H9 (cell line): Measurements from ENCODE around the gene EFCAB3. TPM values are rescaled to one million over a fixed set of nuclear protein-coding genes. Genes with fewer than 3 reads are reported as not detected.

Experiments used
- DNase-seq: peaks from one replicate; pipeline ENCODE4 v3.0.0-alpha.2; 2017
- H2AFZ ChIP-seq: one replicate; pipeline ENCODE4 v1.6.1; 2013; ENCODE audit warnings: mild to moderate bottlenecking, low read length, control low read depth, moderate library complexity
- H2AK5ac ChIP-seq: 2 replicates; pipeline ENCODE4 v1.6.1; 2013; ENCODE audit warnings: low read length, control low read depth, mixed read lengths; ENCODE audit not compliant: insufficient read length
- H2BK120ac ChIP-seq: one replicate; pipeline ENCODE4 v1.6.1; 2013; ENCODE audit warnings: low read depth, mild to moderate bottlenecking, low read length, control low read depth, inconsistent platforms; ENCODE audit not compliant: poor library complexity, severe bottlenecking
- H2BK12ac ChIP-seq: 2 replicates; pipeline ENCODE4 v1.6.1; 2013; ENCODE audit warnings: low read length, control low read depth, mixed read lengths, low read depth; ENCODE audit not compliant: insufficient read length
- H2BK15ac ChIP-seq: 2 replicates; pipeline ENCODE4 v1.6.1; 2013; ENCODE audit warnings: low read depth, low read length, control low read depth
- H2BK20ac ChIP-seq: one replicate; pipeline ENCODE4 v1.6.1; 2013; ENCODE audit warnings: low read depth, mild to moderate bottlenecking, low read length, control low read depth, inconsistent platforms; ENCODE audit not compliant: poor library complexity, severe bottlenecking
- H2BK5ac ChIP-seq: 2 replicates; pipeline ENCODE4 v1.6.1; 2013; ENCODE audit warnings: low read length, control low read depth, mixed read lengths; ENCODE audit not compliant: insufficient read length
- H3K14ac ChIP-seq: 2 replicates; pipeline ENCODE4 v1.6.1; 2013; ENCODE audit warnings: low read length, control low read depth; ENCODE audit not compliant: insufficient read depth
- H3K18ac ChIP-seq: 2 replicates; pipeline ENCODE4 v1.6.1; 2013; ENCODE audit warnings: low read depth, mild to moderate bottlenecking, mixed read lengths, low read length, control low read depth; ENCODE audit not compliant: insufficient read length
- H3K23ac ChIP-seq: 2 replicates; pipeline ENCODE4 v1.6.1; 2013; ENCODE audit warnings: low read length, control low read depth, mixed read lengths, low read depth; ENCODE audit not compliant: insufficient read length
- H3K23me2 ChIP-seq: 2 replicates; pipeline ENCODE4 v1.6.1; 2013; ENCODE audit warnings: low read depth, mild to moderate bottlenecking, mixed read lengths, low read length, control low read depth; ENCODE audit not compliant: insufficient read length, poor library complexity, severe bottlenecking
- H3K27ac ChIP-seq: 2 replicates; pipeline ENCODE4 v1.5.1; 2013; ENCODE audit warnings: low read length, control low read depth, mixed read lengths, low read depth; ENCODE audit not compliant: insufficient read length
- H3K27me3 ChIP-seq: 2 replicates; pipeline ENCODE4 v1.6.1; 2013; ENCODE audit warnings: low read length, control low read depth, inconsistent platforms; ENCODE audit not compliant: insufficient read depth
- H3K4ac ChIP-seq: 2 replicates; pipeline ENCODE4 v1.6.1; 2013; ENCODE audit warnings: low read depth, mild to moderate bottlenecking, control low read depth, inconsistent platforms, low read length, moderate library complexity
- H3K4me1 ChIP-seq: 2 replicates; pipeline ENCODE4 v1.6.1; 2013; ENCODE audit warnings: low read length, control low read depth, inconsistent platforms; ENCODE audit not compliant: insufficient read depth
- H3K4me2 ChIP-seq: 2 replicates; pipeline ENCODE4 v1.6.1; 2013; ENCODE audit warnings: low read length, control low read depth, mixed read lengths; ENCODE audit not compliant: insufficient read length, insufficient read depth
- H3K56ac ChIP-seq: 2 replicates; pipeline ENCODE4 v1.6.1; 2013; ENCODE audit warnings: low read depth, mild to moderate bottlenecking, mixed read lengths, low read length, control low read depth; ENCODE audit not compliant: insufficient read length
- H3K79me1 ChIP-seq: 2 replicates; pipeline ENCODE4 v1.6.1; 2013; ENCODE audit warnings: low read depth, mild to moderate bottlenecking, moderate library complexity, low read length, control low read depth, inconsistent platforms; ENCODE audit not compliant: insufficient read depth, poor library complexity, severe bottlenecking
- H3K79me2 ChIP-seq: 2 replicates; pipeline ENCODE4 v1.6.1; 2013; ENCODE audit warnings: low read length, control low read depth, inconsistent platforms; ENCODE audit not compliant: insufficient read depth
- H3K9ac ChIP-seq: 2 replicates; pipeline ENCODE4 v1.6.1; 2013; ENCODE audit warnings: low read length, control low read depth, mixed read lengths; ENCODE audit not compliant: insufficient read length; ENCODE audit errors: extremely low read depth
- H3K9me3 ChIP-seq: one replicate; pipeline ENCODE4 v1.6.1; 2013; ENCODE audit warnings: low read depth, low read length, inconsistent platforms; ENCODE audit not compliant: control insufficient read depth
- H3T11ph ChIP-seq: one replicate; pipeline ENCODE4 v1.6.1; 2013; ENCODE audit warnings: mild to moderate bottlenecking, low read length, control low read depth, inconsistent platforms
- H4K20me1 ChIP-seq: one replicate; pipeline ENCODE4 v1.6.1; 2013; ENCODE audit not compliant: control insufficient read depth, insufficient read length, insufficient read depth
- H4K5ac ChIP-seq: 2 replicates; pipeline ENCODE4 v1.6.1; 2013; ENCODE audit warnings: low read depth, mild to moderate bottlenecking, mixed read lengths, low read length, control low read depth; ENCODE audit not compliant: insufficient read length
- H4K8ac ChIP-seq: replicated peaks from 2 replicates; pipeline ENCODE4 v1.6.1; 2013; ENCODE audit warnings: low read length, control low read depth, mixed read lengths, low read depth; ENCODE audit not compliant: insufficient read length
- H4K91ac ChIP-seq: 2 replicates; pipeline ENCODE4 v1.6.1; 2013; ENCODE audit warnings: low read depth, mild to moderate bottlenecking, moderate library complexity, mixed read lengths, low read length, control low read depth; ENCODE audit not compliant: insufficient read length
- H3K27ac Mint-ChIP-seq, 3 experiments: 2 replicates in 2 of 3; 3 replicates in 1 of 3; pipeline ENCODE4 v1.8.0; 2020 to 2021; ENCODE audit warnings: mixed read lengths in 3 of 3, mild to moderate bottlenecking in 1 of 3, moderate library complexity in 1 of 3
- H3K27me3 Mint-ChIP-seq: 2 replicates; pipeline ENCODE4 v1.8.0; 2021; ENCODE audit warnings: low read depth, mild to moderate bottlenecking, moderate library complexity, mixed read lengths
- H3K36me3 Mint-ChIP-seq, 3 experiments: 2 replicates in 2 of 3; 3 replicates in 1 of 3; pipeline ENCODE4 v1.8.0; 2020 to 2021; ENCODE audit warnings: low read depth in 3 of 3, mixed read lengths in 3 of 3; ENCODE audit not compliant: insufficient read depth in 1 of 3
- H3K4me1 Mint-ChIP-seq, 2 experiments: 2 replicates each; pipeline ENCODE4 v1.8.0; 2020; ENCODE audit warnings: mixed read lengths in 2 of 2
- H3K4me3 Mint-ChIP-seq, 2 experiments: 2 replicates in 1 of 2; 3 replicates in 1 of 2; pipeline ENCODE4 v1.8.0; 2020 to 2021; ENCODE audit warnings: mild to moderate bottlenecking in 2 of 2, mixed read lengths in 2 of 2, moderate library complexity in 1 of 2
- H3K9me3 Mint-ChIP-seq, 2 experiments: 2 replicates in 1 of 2; 3 replicates in 1 of 2; pipeline ENCODE4 v1.8.0; 2020; ENCODE audit warnings: mild to moderate bottlenecking in 2 of 2, mixed read lengths in 2 of 2, moderate library complexity in 1 of 2
- CTCF ChIP-seq: fragments of 200-600 bp; sonication (generic); conservative IDR thresholded peaks from 3 replicates; pipeline ENCODE4 v1.8.0; 2021; ENCODE audit warnings: antibody characterized with exemption, mild to moderate bottlenecking
- WGBS: extraction: QIAGEN DNeasy Blood & Tissue Kit; methylation state at CpG from one replicate; pipeline ENCODE4 v1.1.7; 2013; ENCODE audit warnings: missing lambda C conversion rate, low lambda C conversion rate, mixed read lengths; ENCODE audit not compliant: insufficient read length; ENCODE audit errors: extremely low coverage; 5-methylcytosine and 5-hydroxymethylcytosine counted together
- total RNA-seq: library from RNA; stranded (reverse); gene quantifications from 2 replicates; pipeline ENCODE4 v1.2.1, GENCODE V29; 2021

EFCAB3 gene
- total RNA-seq, 1 experiment from 2014 or later = not detected

GRCh38 chr17:62392908-62393307, 12.6 kb downstream of the EFCAB3 start:
- Histone ChIP-seq H3T11ph (no peak overlapping the region), H4K8ac (no peak overlapping the region), H4K5ac (no peak overlapping the region), H3K9ac (no peak overlapping the region), H2BK20ac (no peak overlapping the region), H2AK5ac (no peak overlapping the region), H3K79me2 (no peaks in the 10 kb centered on the region), H3K4me2 (no peak overlapping the region), H2BK120ac (no peak overlapping the region), H3K18ac (no peak overlapping the region), H2BK15ac (no peak overlapping the region), H4K91ac (no peak overlapping the region), H4K20me1 (no peaks in the 10 kb centered on the region), H3K14ac (no peak overlapping the region), H2BK12ac (no peak overlapping the region), H2AFZ (no peak overlapping the region), H3K4me1 (no peaks in the 10 kb centered on the region), H3K79me1 (no peaks in the 10 kb centered on the region), H3K27me3 (no peaks in the 10 kb centered on the region), H3K23ac (no peak overlapping the region), H3K4ac (no peak overlapping the region), H3K23me2 (no peaks in the 10 kb centered on the region), H3K9me3 (no peaks in the 10 kb centered on the region), H3K56ac (no peak overlapping the region), H2BK5ac (no peak overlapping the region), H3K27ac (no peak overlapping the region)
- no CpG with 5 or more reads among the region's 1 CpG for WGBS
- no peak for DNase-seq
- Mint-ChIP-seq H3K36me3 (no peaks in the 10 kb centered on the region), H3K4me1 (no peaks in the 10 kb centered on the region), H3K27me3 (no peaks in the 10 kb centered on the region; the same call in 1 of the 2 replicates), H3K27ac (no peak overlapping the region), H3K9me3 (no peaks in the 10 kb centered on the region), H3K4me3 (no peak overlapping the region)
- no peak for TF ChIP-seq CTCF
